AG04450 (cell line): Measurements from ENCODE around the gene ACSF3. TPM values are rescaled to one million over a fixed set of nuclear protein-coding genes. Genes with fewer than 3 reads are reported as not detected.

Experiments used
- CTCF ChIA-PET: fragments of 300-600, 350-600 bp; formaldehyde crosslinking; extraction: SDS; loops from one replicate; lab custom pipeline; 2022; ENCODE audit warnings: antibody characterized with exemption, inconsistent platforms; lab: Charles Lee
- POLR2A ChIA-PET: fragments of 350-600 bp; formaldehyde crosslinking; extraction: SDS; loops from one replicate; lab custom pipeline; 2021; ENCODE audit warnings: antibody characterized with exemption, inconsistent platforms; lab: Yijun Ruan, JAX
- DNase-seq: peaks from one replicate; pipeline ENCODE4 v3.0.0-alpha.2; 2011; ENCODE audit warnings: low read depth, low spot score
- H3K27ac ChIP-seq: one replicate; pipeline ENCODE4 v1.5.1; 2012; ENCODE audit warnings: low read depth, low read length, control low read depth
- H3K27me3 ChIP-seq: one replicate; pipeline ENCODE4 v1.6.0; 2012; ENCODE audit warnings: low read length; ENCODE audit not compliant: control insufficient read depth, insufficient read depth
- H3K4me3 ChIP-seq: 2 replicates; pipeline ENCODE4 v1.5.1; 2011; ENCODE audit warnings: mild to moderate bottlenecking, low read depth, low read length, control low read depth
- H3K9me3 ChIP-seq: 2 replicates; pipeline ENCODE4 v1.5.1; 2012; ENCODE audit warnings: low read length; ENCODE audit not compliant: control insufficient read depth, insufficient read depth
- CTCF ChIP-seq: IDR thresholded peaks from 2 replicates; pipeline ENCODE4 v1.5.1; 2011; ENCODE audit warnings: low read depth, low read length, control low read depth, inconsistent platforms
- polyA plus RNA-seq: library from polyadenylated mRNA; depleted of rRNA; stranded (reverse); fragments of >200 nt; gene quantifications from 2 replicates; pipeline ENCODE4 v1.2.3, GENCODE V29; 2011

Gene ACSF3
- polyA plus RNA-seq, 1 experiment, result 11.2 TPM

DNA sequence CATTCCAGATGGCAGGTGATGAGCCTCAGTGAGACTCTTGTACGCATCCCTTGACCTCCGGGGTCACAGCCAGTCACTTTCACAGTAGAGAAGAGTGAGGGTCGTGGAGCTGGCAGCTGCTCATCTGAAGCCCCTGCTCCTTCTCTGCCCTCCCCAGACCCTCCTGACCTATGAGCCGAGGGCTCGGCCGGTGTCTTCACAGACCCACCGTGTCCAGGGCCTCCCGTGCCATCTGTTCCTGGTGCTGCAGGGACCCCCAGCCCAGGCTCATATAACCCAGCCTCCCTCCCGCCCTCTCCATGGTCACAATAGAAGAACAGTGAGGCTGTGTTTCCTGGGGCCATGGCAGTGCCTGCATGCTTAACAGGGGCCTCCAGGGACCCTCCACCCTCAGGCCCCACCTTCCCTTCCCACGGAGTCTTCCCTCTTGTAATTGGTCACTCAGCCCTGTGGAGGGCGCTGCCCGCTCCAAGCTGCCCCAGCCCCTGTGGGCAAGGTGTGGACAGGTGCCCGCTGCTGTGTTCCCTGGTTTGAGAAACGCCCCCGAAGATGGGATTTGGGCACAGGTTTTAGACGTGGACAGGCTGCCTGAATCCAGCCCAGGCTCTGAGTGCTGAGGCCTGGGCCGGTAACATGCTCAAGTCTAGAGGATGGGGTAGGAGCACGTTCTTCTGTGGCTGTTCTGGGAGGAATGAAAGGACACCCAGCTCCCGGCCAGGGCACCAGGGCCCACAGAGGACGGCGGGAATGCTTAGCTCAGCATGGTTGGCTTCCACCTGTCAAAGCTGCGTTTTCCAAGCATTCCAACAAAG lies 38.7 kb downstream of the ACSF3 start:
- TF ChIP-seq CTCF, result no peak
- CTCF ChIA-PET, result no interaction called here
- Histone ChIP-seq H3K9me3 (peaks cover 2% of the 10 kb centered on the region; the same call in 1 of the 2 replicates), H3K27ac (no peak overlapping the region), H3K4me3 (no peak overlapping the region), H3K27me3 (no peaks in the 10 kb centered on the region)
- no peak for DNase-seq
- POLR2A ChIA-PET, result no interaction called here

DNA sequence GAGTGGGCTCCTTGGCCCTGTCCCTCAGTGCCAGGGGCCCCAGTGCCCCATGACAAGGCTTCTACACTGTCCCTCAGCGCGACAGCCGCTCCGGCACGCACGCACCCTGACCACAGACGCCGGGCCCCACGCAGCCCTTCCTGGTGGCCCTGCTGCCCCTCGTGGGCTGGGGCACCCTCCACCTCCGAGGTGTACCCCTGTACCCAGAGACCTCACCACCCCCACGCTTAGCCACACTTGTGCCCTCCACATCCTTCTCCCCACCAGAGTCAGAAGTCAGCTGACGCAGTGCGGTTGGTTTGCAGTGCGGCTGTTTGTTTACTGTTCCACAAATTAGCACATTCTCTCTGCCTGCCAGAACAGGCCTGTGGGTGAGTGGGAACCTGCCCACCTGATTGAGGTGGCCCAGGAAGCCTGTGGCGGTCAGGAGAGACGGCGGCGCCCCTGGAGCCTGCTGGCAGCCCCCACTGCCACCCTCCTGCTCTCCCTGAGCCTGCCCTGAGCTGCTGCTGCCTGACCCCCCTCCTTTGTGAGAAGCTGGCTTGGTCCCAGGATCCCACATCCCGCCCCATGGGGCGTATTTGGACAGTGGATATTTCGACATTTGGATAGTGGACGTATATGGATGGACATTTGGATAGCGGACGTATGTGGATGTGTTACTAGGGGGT lies 39.9 kb downstream of the ACSF3 start:
- no peak for DNase-seq
- TF ChIP-seq CTCF, result no peak
- CTCF ChIA-PET, result no interaction called here
- H3K27ac ChIP-seq, result no peak overlapping the region
- POLR2A ChIA-PET, result no interaction called here
- peaks cover 2% of the 10 kb centered on the region; the same call in 1 of the 2 replicates for H3K9me3 ChIP-seq
- no peaks in the 10 kb centered on the region for H3K27me3 ChIP-seq
- no peak overlapping the region for H3K4me3 ChIP-seq

DNA sequence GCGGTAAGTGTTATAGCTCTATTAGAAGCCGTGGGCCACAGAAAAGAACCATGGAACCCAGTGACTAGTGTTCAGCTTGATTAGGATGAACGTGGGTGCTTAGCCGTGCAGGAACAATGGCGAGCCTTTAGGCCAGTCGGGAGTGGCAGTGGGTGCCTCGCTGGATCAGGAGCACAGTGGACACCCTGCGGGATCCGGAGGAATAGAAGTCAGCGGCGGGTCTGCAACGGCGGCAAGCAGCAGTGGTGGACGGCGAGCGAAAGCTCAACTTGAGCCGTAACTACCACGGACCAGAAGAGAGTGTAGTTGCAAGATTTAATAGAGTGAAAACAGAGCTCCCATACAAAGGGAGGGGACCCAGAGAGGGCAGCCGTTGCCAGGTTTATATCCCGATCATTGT lies 40.6 kb downstream of the ACSF3 start:
- POLR2A ChIA-PET, result no interaction called here

DNA sequence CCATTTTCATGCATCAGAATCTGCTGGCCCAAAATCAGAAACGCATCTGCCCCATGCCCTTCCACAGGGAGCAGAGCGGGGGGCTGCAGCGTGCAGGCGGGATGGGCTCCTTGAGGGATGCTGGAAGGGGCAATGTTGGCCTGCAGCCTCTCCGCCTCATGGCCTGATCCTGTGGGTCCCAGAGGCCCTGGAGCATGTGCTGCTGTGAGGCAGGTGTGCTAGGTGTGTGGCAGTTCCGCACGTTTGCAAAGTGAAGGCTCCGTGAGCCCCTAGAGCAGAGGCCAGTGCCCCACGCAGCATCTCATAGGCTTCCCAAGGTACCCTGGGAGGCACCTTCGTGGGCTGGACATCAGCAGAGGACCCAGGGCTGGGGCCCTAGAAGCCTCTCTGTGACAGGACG lies 41.5 kb downstream of the ACSF3 start:
- Histone ChIP-seq H3K27ac (no peak overlapping the region), H3K9me3 (no peaks in the 10 kb centered on the region; the same call in 1 of the 2 replicates), H3K27me3 (no peaks in the 10 kb centered on the region), H3K4me3 (no peak overlapping the region)
- no peak for TF ChIP-seq CTCF
- no peak for DNase-seq
- ChIA-PET CTCF (no interaction called here), POLR2A (no interaction called here)

More for the DNA sequence above, 40.6 kb downstream of the ACSF3 start:
- DNase-seq, result no peak
- H3K27me3 ChIP-seq, result no peaks in the 10 kb centered on the region
- CTCF ChIA-PET, result no interaction called here
- TF ChIP-seq CTCF, result no peak
- no peak overlapping the region for H3K4me3 ChIP-seq
- no peak overlapping the region for H3K27ac ChIP-seq
- no peaks in the 10 kb centered on the region; the same call in 1 of the 2 replicates for H3K9me3 ChIP-seq
